ENCODE measurements around the gene RBM42.

RBM42 gene

GRCh38 chr19:35656700-35657099, 27.9 kb downstream of the RBM42 start:
- no peak for DNase-seq

- no peak for DNase-seq
Observed at GRCh38 chr19:35657904-35658700, 29.3 kb downstream of the RBM42 start.

GRCh38 chr19:35661995-35662340, 33.1 kb downstream of the RBM42 start:
- no peak for DNase-seq

- DNase-seq = no peak
Observed at GRCh38 chr19:35663981-35664380, 35.1 kb downstream of the RBM42 start.

- no peak for DNase-seq
Observed at GRCh38 chr19:35665157-35665556, 36.3 kb downstream of the RBM42 start.

GRCh38 chr19:35665604-35666003, 36.8 kb downstream of the RBM42 start:
- DNase-seq = no peak

GRCh38 chr19:35666251-35666913, 37.5 kb downstream of the RBM42 start, which contains the start of gene UPK1A:
Gene UPK1A, plus strand, starts transcription at chr19:35666517. Its CDS starts 296 bp downstream, at chr19:35666813.
- DNase-seq = no peak

GRCh38 chr19:35669566-35669965, 40.7 kb downstream of the RBM42 start:
- no peak for DNase-seq

GRCh38 chr19:35669974-35670373, 41.1 kb downstream of the RBM42 start:
- no peak for DNase-seq

GRCh38 chr19:35670686-35671085, 41.9 kb downstream of the RBM42 start:
- no peak for DNase-seq

- DNase-seq = no peak
Observed at GRCh38 chr19:35671818-35672217, 43.0 kb downstream of the RBM42 start.

- DNase-seq = peak; percentile 48
Observed at GRCh38 chr19:35673121-35673804, 44.4 kb downstream of the RBM42 start.

GRCh38 chr19:35675589-35676140, 46.8 kb downstream of the RBM42 start:
- no peak for DNase-seq

All from CD4-positive, alpha-beta T cell treated with Interleukin-4 for 4 hours (primary cell).